Measurements from ENCODE around the gene GNB5.

Gene GNB5

DNA sequence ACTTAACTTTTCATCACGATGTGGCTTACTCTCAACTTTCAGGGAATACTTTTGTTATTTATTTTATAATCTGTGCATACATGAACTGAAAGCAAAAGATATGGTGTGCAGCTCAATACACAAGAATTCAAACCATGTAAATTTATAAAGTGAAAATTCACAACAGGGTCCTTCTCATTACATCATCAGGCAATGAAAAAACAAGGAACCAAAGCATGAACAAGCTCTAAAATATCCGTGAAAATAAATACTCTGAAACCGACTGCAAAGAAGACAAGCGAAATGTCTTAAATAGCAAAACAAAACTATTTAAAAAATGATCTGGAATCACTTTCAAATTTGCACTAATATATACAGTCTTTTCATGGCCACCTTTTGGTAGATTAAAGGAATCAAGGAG lies 28.9 kb downstream of the GNB5 start:
- H3K4me3 ChIP-seq (ENCODE audit: low read length): no peak overlapping the region
- TF ChIP-seq CTCF (IDR thresholded peaks at IDR 0.05; ENCODE audit: insufficient read depth, low read depth, low read length, missing control alignments): no peak
- no peak for DNase-seq (ENCODE audit: low read depth)

- TF ChIP-seq CTCF (IDR thresholded peaks at IDR 0.05; ENCODE audit: insufficient read depth, low read depth, low read length, missing control alignments): no peak
- DNase-seq (ENCODE audit: low read depth): no peak
- no peak overlapping the region for H3K4me3 ChIP-seq (ENCODE audit: low read length)
Observed at GRCh38 chr15:52161406-52161966, 29.7 kb downstream of the GNB5 start.

DNA sequence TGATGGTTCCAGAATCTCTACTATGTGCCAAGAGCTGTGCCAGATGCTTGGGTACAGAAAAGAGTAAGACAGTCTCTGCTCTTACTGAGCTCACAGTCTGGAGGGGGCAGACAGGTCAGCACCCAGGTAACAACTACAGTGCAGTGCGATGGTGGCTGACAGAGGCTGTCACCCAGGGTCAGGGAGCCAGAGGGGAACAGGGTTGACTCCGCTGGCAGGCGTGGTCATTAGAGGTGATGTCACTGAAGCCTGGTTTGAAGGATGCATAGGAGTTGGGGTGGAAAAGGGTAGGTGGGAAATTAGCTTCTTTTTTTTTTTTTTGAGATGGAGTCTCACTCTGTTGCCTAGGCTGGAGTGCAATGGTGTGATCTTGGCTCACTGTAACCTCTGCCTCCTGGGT lies 31.5 kb downstream of the GNB5 start:
- no peak for TF ChIP-seq CTCF (IDR thresholded peaks at IDR 0.05; ENCODE audit: insufficient read depth, low read depth, low read length, missing control alignments)
- no peak overlapping the region for H3K4me3 ChIP-seq (ENCODE audit: low read length)
- DNase-seq (ENCODE audit: low read depth): no peak

DNA sequence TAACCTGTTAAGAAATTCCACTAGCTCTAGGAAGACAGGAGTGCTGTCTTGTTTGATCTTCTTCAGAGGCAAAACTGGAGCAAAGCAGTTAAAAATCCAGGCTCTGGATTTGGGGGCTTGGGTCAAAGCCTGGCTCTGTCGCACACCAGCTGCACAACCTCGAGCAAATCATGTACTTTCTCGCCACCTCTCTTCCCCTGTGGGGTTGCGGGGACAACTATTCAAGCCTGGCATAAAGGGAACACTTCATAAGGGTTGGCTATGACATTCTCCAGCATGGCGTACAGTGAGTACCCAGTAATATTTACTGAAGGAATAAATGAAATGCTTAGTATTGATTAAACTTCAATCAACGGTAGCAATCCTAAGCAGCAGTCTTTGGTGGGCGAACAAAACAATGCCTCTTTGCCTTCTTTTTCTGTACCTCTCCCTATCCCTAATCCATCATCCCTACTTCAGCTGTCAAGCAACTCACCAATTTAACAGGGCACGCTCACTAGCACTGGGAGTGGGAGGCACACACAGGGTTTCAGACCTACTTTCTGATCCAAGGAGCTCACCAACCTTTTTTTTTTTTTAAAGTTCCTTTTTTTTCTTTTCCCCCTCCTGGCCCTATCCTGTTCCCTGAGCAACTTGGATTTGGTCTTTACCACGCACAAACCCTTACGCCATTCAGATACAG lies 33.0 kb downstream of the GNB5 start:
- H3K4me3 ChIP-seq (ENCODE audit: low read length): no peak overlapping the region
- no peak for TF ChIP-seq CTCF (IDR thresholded peaks at IDR 0.05; ENCODE audit: insufficient read depth, low read depth, low read length, missing control alignments)
- DNase-seq (ENCODE audit: low read depth): no peak

GRCh38 chr15:52155878-52156277 lies 35.3 kb downstream of the GNB5 start:
- H3K4me3 ChIP-seq (ENCODE audit: low read length): no peak overlapping the region
- no peak for DNase-seq (ENCODE audit: low read depth)
- TF ChIP-seq CTCF (IDR thresholded peaks at IDR 0.05; ENCODE audit: insufficient read depth, low read depth, low read length, missing control alignments): no peak

- no peak for TF ChIP-seq CTCF (IDR thresholded peaks at IDR 0.05; ENCODE audit: insufficient read depth, low read depth, low read length, missing control alignments)
- no peak overlapping the region for H3K4me3 ChIP-seq (ENCODE audit: low read length)
- DNase-seq (ENCODE audit: low read depth): no peak
Observed at GRCh38 chr15:52154896-52155865, 36.0 kb downstream of the GNB5 start.

All from epithelial cell of esophagus (primary cell).